GM11168 (cell line): Measurements from ENCODE around the gene AFG1L.
"Not testable (repeated sequence)": the region's sequence is repeated elsewhere in the genome, so short reads cannot be mapped to it uniquely, and the experiment has no call there.

ENCODE experiments used
- in situ Hi-C: fragments of 300-500 bp; cut with MboI; formaldehyde crosslinking; loops from one replicate; pipeline ENCODE4 v1.12.0; 2022; ENCODE audit warnings: low sequenced_read_pairs; ENCODE audit not compliant: unreplicated experiment

AFG1L gene

DNA sequence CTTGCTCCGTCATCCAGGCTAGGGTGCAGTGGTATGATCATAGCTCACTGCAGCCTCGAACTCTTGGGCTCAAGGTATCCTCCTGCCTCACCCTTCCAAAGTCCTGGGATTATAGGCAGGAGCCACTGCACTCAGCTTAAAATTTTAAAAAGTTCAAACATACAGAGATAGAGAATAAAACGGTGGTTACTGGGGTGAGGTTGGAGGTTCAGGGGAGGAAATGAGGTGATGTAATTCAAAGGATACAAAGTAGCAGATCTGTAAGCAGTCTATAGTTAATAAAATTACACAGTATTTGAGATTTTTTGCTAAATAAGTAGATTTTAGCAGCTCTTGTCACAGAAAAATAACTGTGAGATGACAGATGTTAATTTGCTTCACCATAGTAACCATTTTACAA, 7.5 kb upstream of the AFG1L start:
- in situ Hi-C loops, result no loop called here

- in situ Hi-C loops, result no loop called here
These were observed 6.1 kb upstream of the AFG1L start for GRCh38 chr6:108288742-108289141.

DNA sequence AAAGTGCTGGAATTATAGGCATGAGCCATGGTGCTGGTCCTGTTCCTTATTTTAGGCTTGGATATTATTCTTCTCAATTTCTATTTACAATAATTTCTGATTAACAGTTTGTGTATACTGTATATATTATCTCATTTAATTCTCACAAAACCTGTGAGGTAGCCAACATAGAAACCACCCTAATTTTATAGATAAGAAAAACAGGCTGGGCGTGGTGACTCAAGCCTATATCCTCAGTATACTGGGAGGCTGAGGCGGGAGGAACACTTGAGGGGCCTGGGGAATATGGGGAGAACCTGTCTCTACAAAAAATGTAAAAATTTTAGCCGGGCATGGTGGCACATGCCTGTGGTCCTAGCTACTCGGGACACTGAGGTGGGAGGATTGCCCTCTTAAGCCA, 3.8 kb upstream of the AFG1L start:
- in situ Hi-C loops, result no loop called here

- in situ Hi-C loops, result not testable (repeated sequence)
These were observed 2.3 kb upstream of the AFG1L start for GRCh38 chr6:108292561-108292960.

GRCh38 chr6:108293527-108294296, 1.1 kb upstream of the AFG1L start:
- in situ Hi-C loops, result no loop called here

- in situ Hi-C loops, result no loop called here
These were observed 542 bp upstream of the AFG1L start for GRCh38 chr6:108294297-108294726.

DNA sequence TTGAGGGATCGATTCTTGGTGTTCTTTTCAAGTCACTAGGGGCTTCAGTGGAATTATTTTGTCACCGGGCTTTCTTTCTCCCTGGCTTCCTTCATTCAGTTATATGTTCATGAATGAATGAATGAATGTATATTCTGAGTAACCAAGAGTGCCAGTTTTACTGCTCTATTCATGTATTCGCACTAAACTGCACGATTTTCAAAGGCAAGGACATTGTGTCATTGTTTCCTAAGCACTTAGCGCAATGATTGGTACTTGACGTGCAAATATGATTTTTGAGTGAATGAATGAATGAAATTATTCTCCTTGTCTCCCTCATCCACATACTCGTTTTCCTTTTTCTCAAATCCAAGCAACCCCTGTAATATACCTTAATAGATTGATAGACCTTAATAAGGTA, 822 bp downstream of the AFG1L start:
- in situ Hi-C loops, result no loop called here

- in situ Hi-C loops, result no loop called here
These were observed 7.5 kb downstream of the AFG1L start for GRCh38 chr6:108302386-108302785.

DNA sequence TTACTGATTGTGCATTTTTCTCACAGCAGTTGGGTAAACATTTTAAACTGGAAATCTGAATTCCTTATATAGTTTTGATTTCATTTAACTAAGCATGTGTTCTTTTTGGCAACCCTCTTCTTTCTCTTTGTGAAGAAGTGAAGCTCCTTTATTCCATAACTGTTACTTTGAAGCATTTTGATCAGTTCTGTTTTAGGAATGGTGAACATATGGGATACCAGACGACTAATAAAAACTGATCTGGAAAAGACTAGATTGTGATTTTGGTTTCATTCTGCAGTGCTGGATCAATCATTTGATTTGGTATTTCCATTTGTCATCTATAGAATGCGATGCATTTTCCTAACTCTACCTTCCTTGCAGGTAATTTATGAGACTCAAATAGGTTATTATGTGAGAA, 9.8 kb downstream of the AFG1L start:
- in situ Hi-C loops, result no loop called here

DNA sequence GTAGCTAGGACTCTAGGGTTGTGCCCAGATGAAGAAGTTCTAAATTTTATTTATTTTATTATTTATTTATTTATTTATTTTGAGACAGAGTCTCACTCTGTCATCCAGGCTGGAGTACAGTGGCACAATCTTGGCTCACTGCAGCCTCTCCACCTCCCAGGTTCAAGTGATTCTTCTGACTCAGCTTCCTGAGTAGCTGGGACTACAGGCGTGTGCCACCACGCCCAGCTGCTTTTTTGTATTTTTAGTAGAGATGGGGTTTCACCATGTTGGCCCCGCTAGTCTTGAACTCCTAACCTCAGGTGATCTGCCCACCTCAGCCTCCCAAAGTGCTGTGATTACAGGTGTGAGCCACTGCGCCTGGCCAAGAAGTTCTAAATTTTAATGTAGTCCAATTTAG, 13.8 kb downstream of the AFG1L start:
- in situ Hi-C loops, result not testable (repeated sequence)

GRCh38 chr6:108309844-108310243, 15.0 kb downstream of the AFG1L start:
- in situ Hi-C loops, result no loop called here

DNA sequence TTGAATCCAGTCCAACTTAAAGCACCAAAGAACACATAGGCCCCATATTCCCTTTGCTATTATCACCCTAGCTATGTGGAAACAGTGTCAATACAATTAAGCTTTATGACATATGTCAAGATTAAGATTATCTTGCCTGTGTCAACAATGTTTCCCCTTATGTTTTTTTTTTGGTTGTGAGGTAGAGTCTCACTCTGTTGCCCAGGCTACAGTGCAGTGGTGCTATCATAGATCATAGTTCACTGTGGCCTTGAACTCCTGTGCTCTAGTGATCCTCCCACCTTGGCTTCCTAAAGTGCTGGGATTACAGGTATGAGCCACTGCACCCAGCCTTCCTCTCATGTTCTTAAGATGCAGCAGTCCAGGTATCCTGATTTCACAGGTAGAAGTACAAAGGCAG, 17.8 kb downstream of the AFG1L start:
- in situ Hi-C loops, result no loop called here

- in situ Hi-C loops, result no loop called here
These were observed 26.4 kb downstream of the AFG1L start for GRCh38 chr6:108321253-108321747.

DNA sequence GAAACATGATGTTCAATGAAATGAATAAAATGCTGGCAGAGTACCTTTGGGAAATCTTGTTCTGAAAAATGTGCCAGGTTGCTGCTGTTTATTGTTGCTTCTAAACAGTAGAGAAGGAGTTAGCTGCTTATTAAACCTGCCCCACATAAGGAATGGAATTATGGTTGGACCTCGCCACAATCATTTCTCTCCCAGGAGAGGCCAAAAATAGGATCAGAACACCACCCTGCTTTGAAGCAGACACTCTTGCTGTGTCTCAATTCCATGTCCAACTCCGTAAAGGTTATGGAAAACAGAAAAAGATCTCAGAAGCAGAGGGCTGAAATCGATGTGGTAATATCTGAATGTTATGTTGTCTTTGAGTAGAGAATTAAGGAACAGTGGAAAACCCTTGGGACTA, 27.9 kb downstream of the AFG1L start:
- in situ Hi-C loops, result no loop called here

DNA sequence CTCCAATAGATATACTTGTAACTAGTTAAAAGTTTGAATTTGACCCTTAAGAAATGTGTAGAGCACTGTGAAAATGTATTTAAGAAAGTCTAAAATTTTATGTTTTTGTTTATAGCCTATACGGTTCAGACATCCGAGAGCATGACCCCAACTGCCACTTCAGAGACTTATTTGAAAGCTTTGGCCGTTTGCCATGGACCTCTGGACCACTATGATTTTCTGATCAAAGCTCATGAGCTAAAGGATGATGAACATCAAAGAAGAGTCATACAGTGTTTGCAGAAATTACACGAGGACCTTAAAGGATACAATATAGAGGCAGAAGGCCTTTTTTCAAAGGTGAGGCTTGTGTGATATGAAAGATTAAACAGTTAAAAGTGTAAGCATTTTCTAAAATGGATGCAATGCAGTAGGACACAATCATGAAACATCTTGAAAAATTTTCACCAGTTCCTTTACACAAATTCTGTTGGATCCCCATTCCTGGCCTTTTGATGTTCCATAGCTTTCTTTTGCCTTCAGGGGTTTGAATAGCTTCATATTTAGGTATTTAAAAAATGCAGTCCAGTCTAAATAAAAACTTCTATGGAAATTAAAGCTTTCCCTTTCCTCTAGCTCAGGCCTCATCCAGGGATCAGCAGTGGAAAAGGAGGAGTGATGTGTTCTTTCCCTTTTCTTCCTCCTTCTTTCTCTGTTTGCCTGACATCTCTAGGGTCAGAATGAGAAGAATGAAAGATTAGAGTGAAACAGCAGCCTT, 29.0 kb downstream of the AFG1L start:
- in situ Hi-C loops, result no loop called here

- in situ Hi-C loops, result not testable (repeated sequence)
These were observed 35.4 kb downstream of the AFG1L start for GRCh38 chr6:108330221-108330785.

- in situ Hi-C loops, result no loop called here
These were observed 36.0 kb downstream of the AFG1L start for GRCh38 chr6:108330806-108331205.

GRCh38 chr6:108331982-108332381, 37.1 kb downstream of the AFG1L start:
- in situ Hi-C loops, result no loop called here

- in situ Hi-C loops, result no loop called here
These were observed 42.1 kb downstream of the AFG1L start for GRCh38 chr6:108336971-108337370.

GRCh38 chr6:108337721-108338120, 42.9 kb downstream of the AFG1L start:
- in situ Hi-C loops, result no loop called here

DNA sequence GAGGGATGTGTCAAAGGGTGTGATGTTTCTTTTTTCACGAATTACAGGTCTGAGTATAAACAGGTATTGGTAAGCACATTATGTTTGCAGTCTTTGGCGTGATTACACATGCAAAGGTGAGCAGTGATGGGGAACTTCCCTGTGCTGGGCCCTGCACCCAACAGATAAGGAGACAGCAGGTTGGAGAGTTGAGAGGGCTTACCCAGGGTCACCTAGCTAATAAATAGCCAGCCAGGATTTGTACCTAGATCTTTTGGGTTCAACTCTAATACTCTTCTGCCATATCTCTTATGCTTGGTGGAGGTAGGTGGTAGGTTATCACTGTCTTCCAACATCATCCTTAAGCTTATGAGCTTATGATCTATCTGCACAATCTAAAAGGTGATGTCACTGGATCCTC, 46.5 kb downstream of the AFG1L start:
- in situ Hi-C loops, result no loop called here
